ENCODE data around the gene SLC46A3.
A peak's percentile ranks its signal among the peaks of the same experiment; 100 is the strongest.

The SLC46A3 gene

DNA sequence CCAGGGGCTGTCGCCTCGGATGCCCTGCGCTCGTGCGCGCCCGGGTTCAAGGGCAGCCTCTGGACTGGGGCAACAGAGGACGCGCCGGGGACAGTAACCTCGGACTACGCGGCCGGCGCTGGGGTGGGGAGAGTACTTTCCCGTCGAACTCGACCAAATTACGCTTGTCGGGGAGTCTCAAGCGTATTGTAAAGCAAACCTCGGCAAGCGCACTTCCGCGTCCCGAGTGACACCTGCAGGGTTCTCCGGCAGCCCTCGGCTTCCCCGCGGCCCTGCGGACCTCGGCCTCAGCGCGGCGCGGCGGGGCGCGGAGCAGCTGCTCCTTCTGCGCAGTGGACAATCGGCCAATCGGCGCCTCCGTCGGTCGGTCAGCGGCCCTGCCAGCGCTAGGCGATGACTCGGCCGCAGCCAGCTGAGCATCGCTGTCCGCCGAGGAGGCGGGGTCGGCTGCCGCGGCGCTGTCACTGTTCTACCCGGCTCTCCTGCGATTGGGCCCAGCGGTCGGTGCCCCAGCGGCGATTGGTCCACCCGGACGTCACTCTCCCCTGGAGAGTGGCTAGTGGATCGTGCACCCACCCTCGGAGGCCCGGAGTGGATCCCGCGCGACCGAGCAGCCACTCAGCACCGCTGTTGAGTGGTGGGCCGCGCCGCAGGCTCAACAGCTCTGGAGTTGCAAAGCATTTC lies at the start of gene SLC46A3:
Gene SLC46A3 (minus strand): TSS at position 428 of the 684 bp plus-strand sequence. CDS start 972 bp downstream, outside the sequence.
- TF ChIP-seq Cebpa-rat (IDR thresholded peaks at IDR 0.05), result no peak; a peak in 1 of 22 replicates
- Histone ChIP-seq H3K9ac (peak within 1 kb of the TSS; percentile 48 to 82 (median 75)), H3K27ac (peak within 1 kb of the TSS; percentile 42 to 82 (median 61); a peak in 20 of 22 replicates)

GRCh38 chr13:28763887-28764286 lies 45.1 kb upstream of the SLC46A3 start:
- Histone ChIP-seq H3K27me3 (no peaks in the 10 kb centered on the region), H4K20me1 (no peaks in the 10 kb centered on the region), H3K4me3 (no peak overlapping the region), H3K4me1 (no peaks in the 10 kb centered on the region), H3K36me3 (no peaks in the 10 kb centered on the region), H3K9me3 (replicated peaks in 1 of 11) (peaks cover 26 to 47% (median 40%) of the 10 kb centered on the region in 11 experiments), H3K27ac (no peak overlapping the region), H3K4me2 (no peak overlapping the region), H3K9ac (no peak overlapping the region)
- no peak for TF ChIP-seq Cebpa-rat (IDR thresholded peaks at IDR 0.05)

More for the DNA sequence above, at the start of gene SLC46A3:
- Histone ChIP-seq H3K4me1 (peaks cover 3 to 20% (median 9%) of the 10 kb centered on the region in 10 experiments; a peak in 13 of 20 replicates), H4K20me1 (no peaks in the 10 kb centered on the region), H3K36me3 (no peaks in the 10 kb centered on the region), H3K4me3 (peak within 1 kb of the TSS; percentile 49 to 74 (median 68)), H3K27me3 (peaks cover 10 to 29% (median 24%) of the 10 kb centered on the region in 11 experiments), H3K4me2 (peak within 1 kb of the TSS; percentile 64 to 80 (median 75)), H3K9me3 (replicated peaks in 1 of 11) (peaks cover 10 to 19% (median 16%) of the 10 kb centered on the region in 11 experiments)

DNA sequence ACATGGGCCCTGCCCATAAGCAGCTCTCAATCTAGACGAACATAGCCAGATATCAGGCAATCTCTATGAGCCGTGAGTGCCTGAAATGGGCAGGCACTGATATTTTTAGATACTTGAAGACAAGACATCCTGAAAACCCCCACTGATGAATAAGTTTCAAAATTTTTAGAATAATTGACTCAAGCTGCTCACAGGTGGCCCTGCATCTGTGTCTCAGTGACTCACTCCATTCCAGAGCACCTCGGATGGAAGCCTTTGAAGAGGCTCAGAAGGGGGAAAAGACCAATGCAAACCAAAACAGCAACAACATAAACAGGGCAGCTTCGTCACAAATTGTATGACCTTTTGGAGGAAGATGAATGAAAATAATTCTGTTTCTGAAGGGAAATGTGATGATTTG lies 42.8 kb upstream of the SLC46A3 start:
- H3K36me3 ChIP-seq, result no peaks in the 10 kb centered on the region
- peaks cover 29 to 47% (median 40%) of the 10 kb centered on the region in 11 experiments for H3K9me3 ChIP-seq (replicated peaks in 1 of 11)
- H3K4me1 ChIP-seq, result no peaks in the 10 kb centered on the region
- no peaks in the 10 kb centered on the region for H4K20me1 ChIP-seq
- H3K27ac ChIP-seq, result no peak overlapping the region
- no peak overlapping the region for H3K4me3 ChIP-seq
- no peak overlapping the region for H3K9ac ChIP-seq
- H3K27me3 ChIP-seq, result no peaks in the 10 kb centered on the region
- no peak for TF ChIP-seq Cebpa-rat (IDR thresholded peaks at IDR 0.05)
- H3K4me2 ChIP-seq, result no peak overlapping the region

DNA sequence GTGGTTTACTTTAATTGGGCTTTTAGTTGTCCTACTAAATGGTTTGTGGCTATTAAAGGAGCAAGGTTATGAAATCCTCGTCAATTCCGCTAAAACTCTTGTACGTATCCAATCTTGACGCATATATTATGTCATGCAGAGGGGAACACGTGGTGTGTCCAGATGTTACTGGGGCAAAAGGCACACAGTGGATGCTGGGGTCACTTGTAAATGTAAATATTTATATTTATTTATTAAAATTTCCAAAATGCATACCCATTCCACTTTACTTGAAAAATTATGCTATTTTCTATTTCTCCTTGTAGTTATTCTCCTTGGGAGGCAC lies 36.7 kb upstream of the SLC46A3 start:
- peaks cover 40 to 63% (median 54%) of the 10 kb centered on the region in 11 experiments for H3K9me3 ChIP-seq (replicated peaks in 1 of 11)
- H3K36me3 ChIP-seq, result no peaks in the 10 kb centered on the region
- no peak overlapping the region for H3K9ac ChIP-seq
- no peak overlapping the region for H3K27ac ChIP-seq
- no peak overlapping the region for H3K4me3 ChIP-seq
- H4K20me1 ChIP-seq, result no peaks in the 10 kb centered on the region
- peak overlapping the region in 3 of 11 experiments; percentile 8 to 33 (median 10); a peak in 2 of 22 replicates for H3K4me2 ChIP-seq
- peaks cover 0 to 16% (median 8%) of the 10 kb centered on the region in 10 experiments; a peak in 12 of 20 replicates for H3K4me1 ChIP-seq
- no peak for TF ChIP-seq Cebpa-rat (IDR thresholded peaks at IDR 0.05)
- H3K27me3 ChIP-seq, result no peaks in the 10 kb centered on the region

GRCh38 chr13:28754698-28755545 lies 36.2 kb upstream of the SLC46A3 start:
- Histone ChIP-seq H4K20me1 (no peaks in the 10 kb centered on the region), H3K27me3 (no peaks in the 10 kb centered on the region), H3K9me3 (replicated peaks in 1 of 11) (peaks cover 35 to 58% (median 48%) of the 10 kb centered on the region in 11 experiments), H3K4me2 (peak overlapping the region in 5 of 11 experiments; percentile 3 to 33 (median 10); a peak in 3 of 22 replicates), H3K36me3 (no peaks in the 10 kb centered on the region), H3K4me3 (no peak overlapping the region), H3K4me1 (peaks cover 0 to 16% (median 8%) of the 10 kb centered on the region in 10 experiments; a peak in 12 of 20 replicates), H3K27ac (peak overlapping the region in 4 of 11 experiments; percentile 16 to 28 (median 26); a peak in 5 of 22 replicates), H3K9ac (no peak overlapping the region)
- TF ChIP-seq Cebpa-rat (IDR thresholded peaks at IDR 0.05), result no peak

- no peaks in the 10 kb centered on the region for H3K36me3 ChIP-seq
- no peaks in the 10 kb centered on the region for H4K20me1 ChIP-seq
- peaks cover 0 to 16% (median 8%) of the 10 kb centered on the region in 10 experiments; a peak in 12 of 20 replicates for H3K4me1 ChIP-seq
- H3K27me3 ChIP-seq, result no peaks in the 10 kb centered on the region
- H3K4me3 ChIP-seq, result no peak overlapping the region
- peaks cover 26 to 52% (median 38%) of the 10 kb centered on the region in 11 experiments for H3K9me3 ChIP-seq (replicated peaks in 1 of 11)
- peak overlapping the region in 3 of 11 experiments; percentile 8 to 50 (median 29); a peak in 2 of 22 replicates for H3K4me2 ChIP-seq
- H3K27ac ChIP-seq, result peak overlapping the region in 4 of 11 experiments; percentile 0 to 45 (median 14); a peak in 3 of 22 replicates
- H3K9ac ChIP-seq, result no peak overlapping the region
- TF ChIP-seq Cebpa-rat (IDR thresholded peaks at IDR 0.05), result no peak
Observed at GRCh38 chr13:28753946-28754345, 35.2 kb upstream of the SLC46A3 start.

DNA sequence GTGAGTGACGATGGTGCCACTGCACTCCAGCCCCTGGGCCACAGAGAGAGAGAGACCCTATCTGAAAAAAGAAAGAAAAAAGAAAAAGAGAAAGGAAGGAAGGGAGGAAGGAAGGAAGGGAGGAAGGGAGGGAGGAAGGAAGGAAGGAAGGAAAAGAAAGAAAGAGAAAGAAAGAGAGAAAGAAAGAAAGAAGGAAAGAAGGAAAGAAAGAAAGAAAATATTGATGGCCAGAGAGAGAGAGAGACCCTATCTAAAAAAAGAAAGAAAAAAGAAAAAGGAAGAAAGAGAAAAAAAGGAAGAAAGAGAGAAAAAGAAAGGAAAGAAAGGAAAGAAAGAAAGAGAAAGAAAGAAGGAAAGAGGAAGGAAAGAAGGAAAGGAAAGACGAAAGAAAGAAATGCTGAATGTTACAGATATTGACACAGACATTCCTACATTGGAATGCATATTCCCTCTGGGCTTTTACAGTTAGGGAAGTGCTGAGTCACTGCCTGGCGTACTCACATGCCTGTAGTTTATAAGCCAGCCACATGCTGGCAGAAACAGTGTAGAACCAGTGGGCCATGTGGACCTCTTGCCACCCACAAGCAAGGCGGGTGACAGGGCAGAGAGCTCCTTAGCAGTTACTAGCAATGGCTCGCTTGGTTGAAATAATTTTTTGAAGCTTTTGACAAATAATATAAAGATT lies 34.6 kb upstream of the SLC46A3 start:
- TF ChIP-seq Cebpa-rat (IDR thresholded peaks at IDR 0.05), result no peak
- peak overlapping the region in 4 of 11 experiments; percentile 0 to 45 (median 14); a peak in 3 of 22 replicates for H3K27ac ChIP-seq
- H3K36me3 ChIP-seq, result no peaks in the 10 kb centered on the region
- peaks cover 20 to 46% (median 32%) of the 10 kb centered on the region in 11 experiments for H3K9me3 ChIP-seq (replicated peaks in 1 of 11)
- H3K4me3 ChIP-seq, result no peak overlapping the region
- H3K4me2 ChIP-seq, result peak overlapping the region in 3 of 11 experiments; percentile 8 to 50 (median 29); a peak in 5 of 22 replicates
- H3K4me1 ChIP-seq, result peaks cover 0 to 16% (median 8%) of the 10 kb centered on the region in 10 experiments; a peak in 12 of 20 replicates
- H3K27me3 ChIP-seq, result no peaks in the 10 kb centered on the region
- no peaks in the 10 kb centered on the region for H4K20me1 ChIP-seq
- no peak overlapping the region for H3K9ac ChIP-seq

GRCh38 chr13:28751175-28751960 lies 32.6 kb upstream of the SLC46A3 start:
- Histone ChIP-seq H3K4me2 (no peak overlapping the region), H3K9me3 (replicated peaks in 1 of 11) (peaks cover 10 to 31% (median 17%) of the 10 kb centered on the region in 11 experiments; a peak in 20 of 22 replicates), H3K36me3 (no peaks in the 10 kb centered on the region), H4K20me1 (no peaks in the 10 kb centered on the region), H3K4me3 (no peak overlapping the region), H3K27ac (no peak overlapping the region), H3K9ac (no peak overlapping the region), H3K4me1 (peaks cover 0 to 16% (median 8%) of the 10 kb centered on the region in 10 experiments; a peak in 12 of 20 replicates), H3K27me3 (no peaks in the 10 kb centered on the region)
- TF ChIP-seq Cebpa-rat (IDR thresholded peaks at IDR 0.05), result 0 out of 22 replicates have a peak, but pooled peaks of 1 of the 11 experiments have one; percentile 23

Measured in BLaER1 treated with 17β-estradiol and CSF1 and Interleukin-3, amounts not matched to agents 10 nM and 100 nM (cell line).